GM23338 (cell line): ENCODE data around the gene SLC25A13.

Experiments
- CREB1 ChIP-seq: fragments of 250-450 bp; sonication (Bioruptor Pico); IDR thresholded peaks from 2 replicates; pipeline ENCODE4 v1.5.0; 2020; ENCODE audit warnings: low read depth, mild to moderate bottlenecking, moderate library complexity
- EZH2 ChIP-seq: fragments of 200-600 bp; sonication (generic); IDR thresholded peaks from one replicate; pipeline ENCODE4 v1.8.0; 2017; ENCODE audit warnings: antibody characterized with exemption, mild to moderate bottlenecking, low read depth; ENCODE audit not compliant: unreplicated experiment
- EZH2phosphoT487 ChIP-seq: fragments of 200-600 bp; sonication (generic); IDR thresholded peaks from one replicate; pipeline ENCODE4 v1.8.1; 2018; ENCODE audit warnings: antibody characterized with exemption; ENCODE audit not compliant: unreplicated experiment
- JUNB ChIP-seq: IDR thresholded peaks from one replicate; pipeline ENCODE4 v1.6.1; 2016; ENCODE audit warnings: antibody characterized with exemption; ENCODE audit not compliant: unreplicated experiment
- POLR2AphosphoS5 ChIP-seq: IDR thresholded peaks from 2 replicates; pipeline ENCODE4 v1.6.1; 2016; ENCODE audit warnings: antibody characterized with exemption, low read depth
- STAT1 ChIP-seq: IDR thresholded peaks from one replicate; pipeline ENCODE4 v1.6.1; 2016; ENCODE audit warnings: antibody characterized with exemption; ENCODE audit not compliant: unreplicated experiment
- TF ChIP-seq, protein P1 (sequence below): IDR thresholded peaks from one replicate; pipeline ENCODE4 v1.6.1; 2018; ENCODE audit warnings: antibody characterized with exemption; ENCODE audit not compliant: unreplicated experiment
- TF ChIP-seq, protein P2 (sequence below), 2 experiments: fragments of 200-600 bp in 1 of 2; sonication (generic) in 1 of 2; conservative IDR thresholded peaks; 2 replicates each; pipeline versions ENCODE4 v1.5.1 to v1.6.1; 2016 to 2017; ENCODE audit warnings: antibody characterized with exemption in 2 of 2, low read depth in 2 of 2, mild to moderate bottlenecking in 2 of 2, moderate library complexity in 1 of 2
- TF ChIP-seq, protein P3 (sequence below): IDR thresholded peaks from 2 replicates; pipeline ENCODE4 v1.6.1; 2016; ENCODE audit warnings: antibody characterized with exemption

DNA sequence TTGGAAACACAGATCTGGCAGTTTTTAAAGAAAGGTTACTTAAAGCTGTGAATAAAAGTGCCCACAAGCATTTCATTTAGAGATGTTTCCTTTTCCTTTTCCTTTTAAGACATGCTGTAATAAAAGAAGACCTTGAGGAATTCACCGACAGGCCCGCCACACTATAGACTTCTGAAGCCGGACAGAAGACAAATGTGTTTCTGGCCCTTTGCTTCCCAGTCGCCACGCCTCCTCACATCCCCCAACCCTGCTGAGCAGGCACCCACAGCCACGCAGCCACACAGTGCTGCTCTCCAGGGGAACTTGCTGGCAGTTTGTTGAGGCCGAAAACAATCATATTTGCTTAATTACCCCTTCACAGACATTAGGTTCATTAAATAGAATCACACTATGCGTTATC lies 83.4 kb downstream of the SLC25A13 start:
- TF ChIP-seq, protein P1, sequence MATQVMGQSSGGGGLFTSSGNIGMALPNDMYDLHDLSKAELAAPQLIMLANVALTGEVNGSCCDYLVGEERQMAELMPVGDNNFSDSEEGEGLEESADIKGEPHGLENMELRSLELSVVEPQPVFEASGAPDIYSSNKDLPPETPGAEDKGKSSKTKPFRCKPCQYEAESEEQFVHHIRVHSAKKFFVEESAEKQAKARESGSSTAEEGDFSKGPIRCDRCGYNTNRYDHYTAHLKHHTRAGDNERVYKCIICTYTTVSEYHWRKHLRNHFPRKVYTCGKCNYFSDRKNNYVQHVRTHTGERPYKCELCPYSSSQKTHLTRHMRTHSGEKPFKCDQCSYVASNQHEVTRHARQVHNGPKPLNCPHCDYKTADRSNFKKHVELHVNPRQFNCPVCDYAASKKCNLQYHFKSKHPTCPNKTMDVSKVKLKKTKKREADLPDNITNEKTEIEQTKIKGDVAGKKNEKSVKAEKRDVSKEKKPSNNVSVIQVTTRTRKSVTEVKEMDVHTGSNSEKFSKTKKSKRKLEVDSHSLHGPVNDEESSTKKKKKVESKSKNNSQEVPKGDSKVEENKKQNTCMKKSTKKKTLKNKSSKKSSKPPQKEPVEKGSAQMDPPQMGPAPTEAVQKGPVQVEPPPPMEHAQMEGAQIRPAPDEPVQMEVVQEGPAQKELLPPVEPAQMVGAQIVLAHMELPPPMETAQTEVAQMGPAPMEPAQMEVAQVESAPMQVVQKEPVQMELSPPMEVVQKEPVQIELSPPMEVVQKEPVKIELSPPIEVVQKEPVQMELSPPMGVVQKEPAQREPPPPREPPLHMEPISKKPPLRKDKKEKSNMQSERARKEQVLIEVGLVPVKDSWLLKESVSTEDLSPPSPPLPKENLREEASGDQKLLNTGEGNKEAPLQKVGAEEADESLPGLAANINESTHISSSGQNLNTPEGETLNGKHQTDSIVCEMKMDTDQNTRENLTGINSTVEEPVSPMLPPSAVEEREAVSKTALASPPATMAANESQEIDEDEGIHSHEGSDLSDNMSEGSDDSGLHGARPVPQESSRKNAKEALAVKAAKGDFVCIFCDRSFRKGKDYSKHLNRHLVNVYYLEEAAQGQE, result no peak
- TF ChIP-seq, protein P2, sequence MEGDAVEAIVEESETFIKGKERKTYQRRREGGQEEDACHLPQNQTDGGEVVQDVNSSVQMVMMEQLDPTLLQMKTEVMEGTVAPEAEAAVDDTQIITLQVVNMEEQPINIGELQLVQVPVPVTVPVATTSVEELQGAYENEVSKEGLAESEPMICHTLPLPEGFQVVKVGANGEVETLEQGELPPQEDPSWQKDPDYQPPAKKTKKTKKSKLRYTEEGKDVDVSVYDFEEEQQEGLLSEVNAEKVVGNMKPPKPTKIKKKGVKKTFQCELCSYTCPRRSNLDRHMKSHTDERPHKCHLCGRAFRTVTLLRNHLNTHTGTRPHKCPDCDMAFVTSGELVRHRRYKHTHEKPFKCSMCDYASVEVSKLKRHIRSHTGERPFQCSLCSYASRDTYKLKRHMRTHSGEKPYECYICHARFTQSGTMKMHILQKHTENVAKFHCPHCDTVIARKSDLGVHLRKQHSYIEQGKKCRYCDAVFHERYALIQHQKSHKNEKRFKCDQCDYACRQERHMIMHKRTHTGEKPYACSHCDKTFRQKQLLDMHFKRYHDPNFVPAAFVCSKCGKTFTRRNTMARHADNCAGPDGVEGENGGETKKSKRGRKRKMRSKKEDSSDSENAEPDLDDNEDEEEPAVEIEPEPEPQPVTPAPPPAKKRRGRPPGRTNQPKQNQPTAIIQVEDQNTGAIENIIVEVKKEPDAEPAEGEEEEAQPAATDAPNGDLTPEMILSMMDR (conservative IDR thresholded peaks at IDR 0.05; ENCODE audit: low read depth in 2 of 2), result no peak
- TF ChIP-seq STAT1 (no peak), POLR2AphosphoS5 (no peak), CREB1 (CRISPR knock-in tag) (no peak), EZH2 (no peak), JUNB (no peak), EZH2phosphoT487 (no peak)
- TF ChIP-seq, protein P3, sequence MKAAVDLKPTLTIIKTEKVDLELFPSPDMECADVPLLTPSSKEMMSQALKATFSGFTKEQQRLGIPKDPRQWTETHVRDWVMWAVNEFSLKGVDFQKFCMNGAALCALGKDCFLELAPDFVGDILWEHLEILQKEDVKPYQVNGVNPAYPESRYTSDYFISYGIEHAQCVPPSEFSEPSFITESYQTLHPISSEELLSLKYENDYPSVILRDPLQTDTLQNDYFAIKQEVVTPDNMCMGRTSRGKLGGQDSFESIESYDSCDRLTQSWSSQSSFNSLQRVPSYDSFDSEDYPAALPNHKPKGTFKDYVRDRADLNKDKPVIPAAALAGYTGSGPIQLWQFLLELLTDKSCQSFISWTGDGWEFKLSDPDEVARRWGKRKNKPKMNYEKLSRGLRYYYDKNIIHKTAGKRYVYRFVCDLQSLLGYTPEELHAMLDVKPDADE, result no peak
